PC-3 (cell line): Measurements from ENCODE around the gene AFG3L2.

Experiments
- EZH2 ChIP-seq: fragments of 300-600 bp; sonication (generic); IDR thresholded peaks from one replicate; pipeline ENCODE4 v1.6.1; 2017; ENCODE audit warnings: antibody characterized with exemption, mild to moderate bottlenecking, low read length; ENCODE audit not compliant: unreplicated experiment
- EZH2phosphoT487 ChIP-seq: fragments of 300-600 bp; sonication (generic); IDR thresholded peaks from 2 replicates; pipeline ENCODE4 v1.6.1; 2018; ENCODE audit warnings: mild to moderate bottlenecking, antibody characterized with exemption, low read length, borderline replicate concordance
- TF ChIP-seq, protein P1 (sequence below): fragments of 300-600 bp; sonication (generic); conservative IDR thresholded peaks from 2 replicates; pipeline ENCODE4 v1.5.1; 2017; ENCODE audit warnings: antibody characterized with exemption, low read depth, mild to moderate bottlenecking, low read length

DNA sequence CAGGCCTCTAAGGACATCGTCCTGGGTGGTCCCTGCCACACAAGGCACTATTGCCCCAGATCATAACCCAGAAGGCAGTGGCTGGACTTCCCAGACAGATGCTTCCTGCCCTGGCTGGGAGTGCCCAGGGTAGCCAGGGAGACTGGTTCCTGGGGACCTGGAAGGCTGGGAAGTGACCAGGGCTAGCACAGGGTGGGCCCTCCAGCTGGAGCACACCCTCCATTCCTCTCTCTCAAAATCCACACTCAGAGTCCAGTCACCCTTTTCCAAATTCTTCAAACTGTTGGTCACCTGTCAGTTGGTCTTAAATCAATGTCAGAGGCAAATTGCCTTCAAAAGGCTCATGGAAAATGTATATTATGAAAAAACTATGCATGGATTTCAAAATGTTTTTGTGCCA, 80.6 kb downstream of the AFG3L2 start:
- TF ChIP-seq, protein P1, sequence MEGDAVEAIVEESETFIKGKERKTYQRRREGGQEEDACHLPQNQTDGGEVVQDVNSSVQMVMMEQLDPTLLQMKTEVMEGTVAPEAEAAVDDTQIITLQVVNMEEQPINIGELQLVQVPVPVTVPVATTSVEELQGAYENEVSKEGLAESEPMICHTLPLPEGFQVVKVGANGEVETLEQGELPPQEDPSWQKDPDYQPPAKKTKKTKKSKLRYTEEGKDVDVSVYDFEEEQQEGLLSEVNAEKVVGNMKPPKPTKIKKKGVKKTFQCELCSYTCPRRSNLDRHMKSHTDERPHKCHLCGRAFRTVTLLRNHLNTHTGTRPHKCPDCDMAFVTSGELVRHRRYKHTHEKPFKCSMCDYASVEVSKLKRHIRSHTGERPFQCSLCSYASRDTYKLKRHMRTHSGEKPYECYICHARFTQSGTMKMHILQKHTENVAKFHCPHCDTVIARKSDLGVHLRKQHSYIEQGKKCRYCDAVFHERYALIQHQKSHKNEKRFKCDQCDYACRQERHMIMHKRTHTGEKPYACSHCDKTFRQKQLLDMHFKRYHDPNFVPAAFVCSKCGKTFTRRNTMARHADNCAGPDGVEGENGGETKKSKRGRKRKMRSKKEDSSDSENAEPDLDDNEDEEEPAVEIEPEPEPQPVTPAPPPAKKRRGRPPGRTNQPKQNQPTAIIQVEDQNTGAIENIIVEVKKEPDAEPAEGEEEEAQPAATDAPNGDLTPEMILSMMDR = no peak
- TF ChIP-seq EZH2 (no peak), EZH2phosphoT487 (no peak)
